K562 (cell line): Measurements from ENCODE around the gene RNU5D-1. TPM values are rescaled to one million over a fixed set of nuclear protein-coding genes. Genes with fewer than 3 reads are reported as not detected.

Experiments
- BCL6 ChIP-seq: fragments of 250-450 bp; sonication (Bioruptor Pico); IDR thresholded peaks from 2 replicates; pipeline ENCODE4 v1.4.0; 2020
- CBX3 ChIP-seq, 2 experiments: IDR thresholded peaks; 1 replicate in 1 of 2; 2 replicates in 1 of 2; pipeline ENCODE4 v1.6.1; 2012; ENCODE audit warnings: inconsistent platforms in 2 of 2, low read length in 2 of 2, borderline replicate concordance in 1 of 2, control low read depth in 1 of 2
- CCAR2 ChIP-seq: fragments of 200-400 bp; formaldehyde crosslinking; IDR thresholded peaks from 2 replicates; pipeline ENCODE4 v1.6.1; 2017; ENCODE audit warnings: mild to moderate bottlenecking, low read depth, low read length
- CTCF ChIP-seq, 3 experiments: IDR thresholded peaks in 2 of 3; conservative IDR thresholded peaks in 1 of 3; 2 replicates each; pipeline ENCODE4 v1.5.1; 2011 to 2012; ENCODE audit warnings: low read length in 3 of 3, mild to moderate bottlenecking in 3 of 3, control low read depth in 2 of 3, improper control_type of control experiment in 1 of 3, inconsistent platforms in 1 of 3, low read depth in 1 of 3, mixed read lengths in 1 of 3, moderate library complexity in 1 of 3; ENCODE audit not compliant: insufficient read depth in 2 of 3
- DPF2 ChIP-seq: fragments of 450-650 bp; IDR thresholded peaks from 2 replicates; pipeline ENCODE4 v1.6.1; 2016
- JUNB ChIP-seq: fragments of 450-650 bp; formaldehyde crosslinking; conservative IDR thresholded peaks from 2 replicates; pipeline ENCODE4 v1.4.0; 2020; ENCODE audit warnings: mild to moderate bottlenecking
- PYGO2 ChIP-seq: fragments of 450-650 bp; IDR thresholded peaks from 2 replicates; pipeline ENCODE4 v1.6.1; 2016; ENCODE audit warnings: mild to moderate bottlenecking, missing genetic modification characterization, moderate library complexity, missing compliant biosample characterization
- RB1 ChIP-seq: fragments of 450-650 bp; IDR thresholded peaks from 2 replicates; pipeline ENCODE4 v1.6.1; 2017; ENCODE audit warnings: low read depth, mild to moderate bottlenecking
- RCOR1 ChIP-seq, 2 experiments: IDR thresholded peaks; 2 replicates each; pipeline ENCODE4 v1.6.1; 2012; ENCODE audit warnings: low read depth in 2 of 2, low read length in 2 of 2, borderline replicate concordance in 1 of 2, improper control_type of control experiment in 1 of 2
- REST ChIP-seq, 2 experiments: fragments of 450-650 bp; formaldehyde crosslinking in 1 of 2; IDR thresholded peaks; 2 replicates each; pipeline versions ENCODE4 v1.4.0 to v1.6.1; 2014 to 2020; ENCODE audit warnings: mild to moderate bottlenecking in 2 of 2, borderline replicate concordance in 1 of 2, low read depth in 1 of 2
- SIX5 ChIP-seq, 2 experiments: IDR thresholded peaks; 2 replicates each; pipeline ENCODE4 v1.6.1; 2011; ENCODE audit warnings: low read length in 2 of 2, borderline replicate concordance in 1 of 2, low read depth in 1 of 2, mild to moderate bottlenecking in 1 of 2, moderate library complexity in 1 of 2; ENCODE audit not compliant: insufficient read depth in 1 of 2
- THAP7 ChIP-seq: fragments of 250-450 bp; sonication (Bioruptor Pico); IDR thresholded peaks from 2 replicates; pipeline ENCODE4 v1.5.0; 2021
- TOE1 ChIP-seq, 2 experiments: fragments of 450-650 bp in 1 of 2; sonication (generic) in 1 of 2; formaldehyde crosslinking in 1 of 2; IDR thresholded peaks; 2 replicates each; pipeline versions ENCODE4 v1.7.1 to v1.8.0; 2016 to 2022; ENCODE audit warnings: borderline replicate concordance in 2 of 2, mild to moderate bottlenecking in 2 of 2, antibody characterized with exemption in 1 of 2, inconsistent platforms in 1 of 2, low read depth in 1 of 2, missing genetic modification reagents in 1 of 2, moderate library complexity in 1 of 2
- ZC3H8 ChIP-seq: fragments of 450-650 bp; IDR thresholded peaks from 2 replicates; pipeline ENCODE4 v1.6.1; 2017
- ZNF589 ChIP-seq: fragments of 200-800 bp; sonication (Bioruptor generic); IDR thresholded peaks from 2 replicates; pipeline ENCODE4 v1.6.1; 2016; ENCODE audit warnings: low read depth, missing genetic modification characterization, missing compliant biosample characterization
- polyA plus RNA-seq, 8 experiments: library from polyadenylated mRNA; depleted of rRNA in 4 of 8; stranded (reverse) in 5 of 8; unstranded in 3 of 8; fragments of >200 nt; fragmentation: Nextera tagmentation in 2 of 8; fragmentation: Illumina TruSeq in 1 of 8; extraction: Ambion mirVana in 2 of 8; extraction: Trizol in 1 of 8; gene quantifications; 2 replicates each; pipeline versions ENCODE4 v1.2.1 to v1.2.3, GENCODE V29; 2011 to 2014; ENCODE audit warnings: inconsistent platforms in 1 of 8, missing spikeins in 1 of 8
- total RNA-seq, 7 experiments: library from RNA; depleted of rRNA in 6 of 7; stranded (reverse); fragments of >200 nt in 6 of 7; fragmentation: Illumina TruSeq in 2 of 7; extraction: Trizol in 2 of 7; gene quantifications; 2 replicates each; pipeline versions ENCODE4 v1.2.1 to v1.2.3, GENCODE V29; 2011 to 2021; ENCODE audit warnings: low replicate concordance in 1 of 7

The RNU5D-1 gene
- total and polyA plus RNA-seq, 9 of the 15 experiments (the other 6 are each of a cell fraction or from before 2014, with no cell fraction given): under 0.01 TPM; not detected in 8

GRCh38 chr1:44707959-44708831 lies 22.8 kb downstream of the RNU5D-1 start (continued):
- TF ChIP-seq RB1 (0 out of 2 replicates have a peak, but pooled peaks have one; percentile 51), DPF2 (0 out of 2 replicates have a peak, but pooled peaks have one; percentile 16), CCAR2 (no peak), JUNB (CRISPR knock-in tag) (no peak), REST (IDR thresholded peaks at IDR 0.05; ENCODE audit: borderline replicate concordance) (peak; percentile 54; the same call in 1 of the 2 replicates), REST (CRISPR knock-in tag; IDR thresholded peaks at IDR 0.05; ENCODE audit: low read depth) (no peak), RCOR1 (IDR thresholded peaks at IDR 0.05; ENCODE audit: borderline replicate concordance in 1 of 2, low read depth in 2 of 2, low read length in 2 of 2) (no peak), CTCF (IDR thresholded peaks at IDR 0.05 in 2 of 3, conservative IDR thresholded peaks at IDR 0.05 in 1 of 3; ENCODE audit: insufficient read depth in 2 of 3, low read depth in 1 of 3, low read length in 3 of 3) (peak; percentile 67 to 90 (median 81); a peak in 5 of 6 replicates), THAP7 (CRISPR knock-in tag) (no peak), TOE1 (IDR thresholded peaks at IDR 0.05; ENCODE audit: borderline replicate concordance) (peak; percentile 47; the same call in 1 of the 2 replicates), TOE1 (CRISPR knock-in tag; IDR thresholded peaks at IDR 0.05; ENCODE audit: borderline replicate concordance, low read depth) (no peak), ZC3H8 (no peak), PYGO2 (tag) (no peak), CBX3 (IDR thresholded peaks at IDR 0.05; ENCODE audit: borderline replicate concordance in 1 of 2, low read length in 2 of 2) (0 out of 3 replicates have a peak, but pooled peaks of 1 of the 2 experiments have one; percentile 38), ZNF589 (CRISPR knock-in tag) (no peak), BCL6 (CRISPR knock-in tag) (no peak), SIX5 (IDR thresholded peaks at IDR 0.05; ENCODE audit: borderline replicate concordance in 1 of 2, insufficient read depth in 1 of 2, low read depth in 1 of 2, low read length in 2 of 2) (0 out of 4 replicates have a peak, but pooled peaks of 1 of the 2 experiments have one; percentile 6)
